ENCODE results near the gene PCNT.

PCNT gene

GRCh38 chr21:46379691-46380090 is 55.7 kb downstream of the PCNT start:
- no peak overlapping the region for H3K4me3 ChIP-seq (ENCODE audit: low read depth, low read length)

GRCh38 chr21:46381541-46381940 is 57.6 kb downstream of the PCNT start:
- H3K4me3 ChIP-seq (ENCODE audit: low read depth, low read length): no peak overlapping the region

GRCh38 chr21:46384556-46384955 is 60.6 kb downstream of the PCNT start:
- H3K4me3 ChIP-seq (ENCODE audit: low read depth, low read length): no peak overlapping the region

GRCh38 chr21:46385846-46386733 is 62.1 kb downstream of the PCNT start:
- H3K4me3 ChIP-seq (ENCODE audit: low read depth, low read length): no peak overlapping the region

GRCh38 chr21:46386734-46387088 is 62.8 kb downstream of the PCNT start:
- H3K4me3 ChIP-seq (ENCODE audit: low read depth, low read length): no peak overlapping the region

- no peak overlapping the region for H3K4me3 ChIP-seq (ENCODE audit: low read depth, low read length)
Observed at GRCh38 chr21:46388206-46388880, 64.4 kb downstream of the PCNT start.

- no peak overlapping the region for H3K4me3 ChIP-seq (ENCODE audit: low read depth, low read length)
Observed at GRCh38 chr21:46388896-46389295, 64.9 kb downstream of the PCNT start.

- H3K4me3 ChIP-seq (ENCODE audit: low read depth, low read length): no peak overlapping the region
Observed at GRCh38 chr21:46390603-46391545, 66.9 kb downstream of the PCNT start.

GRCh38 chr21:46391773-46392172 is 67.8 kb downstream of the PCNT start:
- H3K4me3 ChIP-seq (ENCODE audit: low read depth, low read length): no peak overlapping the region

GRCh38 chr21:46392921-46393320 is 69.0 kb downstream of the PCNT start:
- H3K4me3 ChIP-seq (ENCODE audit: low read depth, low read length): no peak overlapping the region

GRCh38 chr21:46393451-46393940 is 69.5 kb downstream of the PCNT start:
- H3K4me3 ChIP-seq (ENCODE audit: low read depth, low read length): no peak overlapping the region

- no peak overlapping the region for H3K4me3 ChIP-seq (ENCODE audit: low read depth, low read length)
Observed at GRCh38 chr21:46393941-46394594, 70.1 kb downstream of the PCNT start.

- H3K4me3 ChIP-seq (ENCODE audit: low read depth, low read length): no peak overlapping the region
Observed at GRCh38 chr21:46394595-46395104, 70.7 kb downstream of the PCNT start.

GRCh38 chr21:46397211-46397905 is 73.4 kb downstream of the PCNT start:
- no peak overlapping the region for H3K4me3 ChIP-seq (ENCODE audit: low read depth, low read length)

- no peak overlapping the region for H3K4me3 ChIP-seq (ENCODE audit: low read depth, low read length)
Observed at GRCh38 chr21:46397993-46398392, 74.0 kb downstream of the PCNT start.

GRCh38 chr21:46399129-46399528 is 75.2 kb downstream of the PCNT start:
- H3K4me3 ChIP-seq (ENCODE audit: low read depth, low read length): no peak overlapping the region

- no peak overlapping the region for H3K4me3 ChIP-seq (ENCODE audit: low read depth, low read length)
Observed at GRCh38 chr21:46399686-46400085, 75.7 kb downstream of the PCNT start.

- H3K4me3 ChIP-seq (ENCODE audit: low read depth, low read length): no peak overlapping the region
Observed at GRCh38 chr21:46401186-46401910, 77.4 kb downstream of the PCNT start.

GRCh38 chr21:46402421-46402820 is 78.5 kb downstream of the PCNT start:
- H3K4me3 ChIP-seq (ENCODE audit: low read depth, low read length): no peak overlapping the region
